Spinal cord (tissue), 10 donors: ENCODE measurements around the gene MSMB. TPM values are rescaled to one million over a fixed set of nuclear protein-coding genes. Genes with fewer than 3 reads are reported as not detected.

Experiments
- DNase-seq, 6 donors: peaks; one replicate each; pipeline versions ENCODE4 v3.0.0 to v3.0.0-alpha.2; 2013 to 2015; ENCODE audit warnings: low spot score in 6 of 6, low read depth in 4 of 6
- H3K27ac ChIP-seq: one replicate; pipeline ENCODE4 v1.5.1; 2013; ENCODE audit warnings: low read depth, low read length, control low read depth
- H3K27me3 ChIP-seq: one replicate; pipeline ENCODE4 v1.6.1; 2013; ENCODE audit warnings: low read length; ENCODE audit not compliant: control insufficient read depth, insufficient read depth
- H3K36me3 ChIP-seq: one replicate; pipeline ENCODE4 v1.6.1; 2013; ENCODE audit warnings: low read length; ENCODE audit not compliant: control insufficient read depth, insufficient read depth
- H3K4me1 ChIP-seq: one replicate; pipeline ENCODE4 v1.6.1; 2013; ENCODE audit warnings: low read length; ENCODE audit not compliant: control insufficient read depth, insufficient read depth
- H3K4me3 ChIP-seq: one replicate; pipeline ENCODE4 v1.5.1; 2013; ENCODE audit warnings: low read depth, low read length, control low read depth
- H3K9me3 ChIP-seq: one replicate; pipeline ENCODE4 v1.6.1; 2013; ENCODE audit warnings: low read length; ENCODE audit not compliant: control insufficient read depth, insufficient read depth
- WGBS: methylation state at CpG from one replicate; pipeline ENCODE4 v1.1.5; 2013; ENCODE audit warnings: missing lambda C conversion rate; ENCODE audit not compliant: insufficient coverage; 5-methylcytosine and 5-hydroxymethylcytosine counted together
- polyA plus RNA-seq, 2 donors: library from polyadenylated mRNA; unstranded; fragments of 120-200 nt; gene quantifications; one replicate each; pipeline ENCODE4 v1.2.1, GENCODE V29; 2013; ENCODE audit not compliant: insufficient read length in 2 of 2
- total RNA-seq, 2 donors: library from RNA; depleted of rRNA in 1 of 2; stranded (reverse); fragments of 120-200 nt in 1 of 2; fragments of >200 nt in 1 of 2; gene quantifications; one replicate each; pipeline versions ENCODE4 v1.2.3 to v1.2.4, GENCODE V29; 2013 to 2014
- donor health status: healthy.

The MSMB gene
- total and polyA plus RNA-seq, 4 donors: not detected

DNA sequence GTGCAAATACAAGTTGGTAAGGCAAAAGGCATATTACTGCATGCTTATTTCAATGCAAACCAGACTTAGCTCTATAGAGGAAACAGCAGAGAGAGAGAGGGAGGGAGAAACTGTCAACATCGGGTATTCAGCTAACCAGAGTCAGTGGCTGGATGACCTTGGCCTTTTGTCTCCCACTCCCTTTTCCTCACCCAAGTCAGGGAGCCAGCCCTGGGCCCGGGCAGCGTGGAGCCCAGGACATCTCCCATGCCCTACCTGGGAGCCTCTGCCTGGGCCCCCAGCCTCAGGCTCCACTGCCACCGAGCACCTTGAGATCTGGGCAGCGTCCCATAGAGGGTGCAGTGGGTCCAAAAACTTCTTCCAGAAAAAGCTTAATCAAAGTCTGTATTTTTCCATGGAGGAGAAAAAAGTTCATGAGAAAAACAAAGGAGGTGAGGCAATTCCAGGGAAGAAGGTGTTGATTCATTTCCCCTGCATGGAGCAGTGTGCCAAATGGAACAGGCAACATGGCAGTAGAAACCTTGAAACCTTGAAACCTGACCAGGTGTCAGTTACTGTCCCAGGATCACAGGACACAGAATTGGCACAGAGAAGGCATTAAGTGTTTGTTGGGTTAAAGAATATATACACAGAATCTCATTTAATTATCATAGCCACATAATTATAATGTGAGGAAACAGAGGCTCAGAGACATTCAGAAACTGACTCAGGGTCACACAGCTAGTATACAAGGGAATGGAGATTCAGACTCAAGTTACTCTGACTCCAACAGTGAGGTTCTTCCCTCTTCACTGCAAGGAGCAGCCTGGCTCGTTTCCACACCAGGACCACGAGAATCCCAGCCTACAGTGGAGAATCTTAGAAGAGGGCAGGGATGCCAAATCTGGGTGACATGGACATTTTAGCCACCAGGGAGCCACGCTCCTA is 9.9 kb downstream of the MSMB start:
- Histone ChIP-seq H3K9me3 (no peaks in the 10 kb centered on the region), H3K27ac (no peak overlapping the region), H3K4me1 (no peaks in the 10 kb centered on the region), H3K36me3 (no peaks in the 10 kb centered on the region), H3K4me3 (no peak overlapping the region), H3K27me3 (no peaks in the 10 kb centered on the region)
- no peak for DNase-seq
- 67% methylated on average over 4 of the region's 8 CpGs for WGBS

GRCh38 chr10:46033602-46034011 is 12.5 kb downstream of the MSMB start:
- Histone ChIP-seq H3K36me3 (no peaks in the 10 kb centered on the region), H3K27me3 (no peaks in the 10 kb centered on the region), H3K9me3 (no peaks in the 10 kb centered on the region), H3K4me3 (no peak overlapping the region), H3K27ac (no peak overlapping the region), H3K4me1 (peaks cover 7% of the 10 kb centered on the region)
- DNase-seq: no peak

GRCh38 chr10:46031648-46032532 is 14.2 kb downstream of the MSMB start:
- Histone ChIP-seq H3K27ac (no peak overlapping the region), H3K4me3 (no peak overlapping the region), H3K27me3 (no peaks in the 10 kb centered on the region), H3K4me1 (peaks cover 7% of the 10 kb centered on the region), H3K36me3 (peaks cover 2% of the 10 kb centered on the region), H3K9me3 (no peaks in the 10 kb centered on the region)
- no peak for DNase-seq
- WGBS: 100% methylated on average over 3 of the region's 6 CpGs

GRCh38 chr10:46030091-46030937 is 15.8 kb downstream of the MSMB start, which contains the start of gene NCOA4:
Gene NCOA4, minus strand, starts transcription at chr10:46030623. Its CDS starts 13,943 bp downstream, at chr10:46016680.
- peaks cover 7% of the 10 kb centered on the region for H3K4me1 ChIP-seq
- peak; percentile 96 to 99 (median 98) for DNase-seq
- no peaks in the 10 kb centered on the region for H3K9me3 ChIP-seq
- H3K36me3 ChIP-seq: peaks cover 3% of the 10 kb centered on the region
- H3K27me3 ChIP-seq: no peaks in the 10 kb centered on the region
- H3K27ac ChIP-seq: peak within 1 kb of the TSS; percentile 88
- H3K4me3 ChIP-seq: peak within 1 kb of the TSS; percentile 91
- WGBS: 0% methylated on average over 53 of the region's 59 CpGs

GRCh38 chr10:46029461-46030030 is 16.5 kb downstream of the MSMB start:
- WGBS: 25% methylated on average over 2 of the region's 6 CpGs
- Histone ChIP-seq H3K4me3 (peak overlapping the region; percentile 91), H3K9me3 (no peaks in the 10 kb centered on the region), H3K27me3 (no peaks in the 10 kb centered on the region), H3K4me1 (peaks cover 7% of the 10 kb centered on the region), H3K36me3 (peaks cover 3% of the 10 kb centered on the region), H3K27ac (no peak overlapping the region)
- no peak for DNase-seq

DNA sequence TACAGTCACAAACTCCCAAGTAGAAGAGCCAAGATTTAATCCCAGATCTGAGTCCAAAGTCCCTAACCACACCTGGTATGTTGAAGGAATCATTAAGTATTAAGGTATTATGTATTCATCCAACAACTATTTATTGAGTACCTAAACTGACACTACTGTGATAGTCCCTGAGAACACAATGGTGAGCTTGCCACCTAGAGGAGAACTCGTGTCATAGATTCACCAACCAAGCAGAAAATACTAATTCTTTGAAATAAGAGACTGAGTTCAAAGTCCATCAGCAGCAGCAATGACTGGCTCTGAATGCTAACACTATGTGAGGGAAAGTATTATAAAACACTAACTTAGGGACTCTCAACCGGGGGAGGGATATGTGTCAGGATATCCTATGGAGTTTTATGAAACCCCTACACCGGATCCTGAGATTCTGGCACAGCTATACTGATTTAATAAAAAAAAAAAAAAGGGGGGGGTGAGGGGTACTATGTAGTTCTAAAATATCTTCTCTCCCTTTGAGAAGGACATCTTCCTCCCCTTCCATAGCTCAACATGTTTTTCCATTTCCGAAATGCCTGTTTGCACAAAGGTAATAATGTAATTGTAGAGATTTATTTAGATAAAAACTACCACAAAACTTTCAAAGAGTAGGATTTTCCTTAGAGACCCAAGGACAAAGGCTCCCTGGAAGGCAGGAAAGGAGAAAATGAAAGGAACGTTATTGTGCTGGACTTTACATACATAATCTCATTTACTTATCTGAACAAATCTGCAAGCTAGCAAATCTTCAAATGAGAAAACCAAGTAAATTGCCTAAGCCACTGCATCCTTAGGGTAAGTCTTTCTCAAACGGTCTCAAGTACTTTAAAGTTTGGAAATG is 17.2 kb downstream of the MSMB start:
- no peaks in the 10 kb centered on the region for H3K9me3 ChIP-seq
- H3K4me3 ChIP-seq: peak overlapping the region; percentile 91
- WGBS: no CpG with 5 or more reads among the region's 6 CpGs
- no peaks in the 10 kb centered on the region for H3K27me3 ChIP-seq
- H3K36me3 ChIP-seq: peaks cover 3% of the 10 kb centered on the region
- peaks cover 7% of the 10 kb centered on the region for H3K4me1 ChIP-seq
- DNase-seq: peak in 2 of 6 donors; percentile 44 to 67
- no peak overlapping the region for H3K27ac ChIP-seq

DNA sequence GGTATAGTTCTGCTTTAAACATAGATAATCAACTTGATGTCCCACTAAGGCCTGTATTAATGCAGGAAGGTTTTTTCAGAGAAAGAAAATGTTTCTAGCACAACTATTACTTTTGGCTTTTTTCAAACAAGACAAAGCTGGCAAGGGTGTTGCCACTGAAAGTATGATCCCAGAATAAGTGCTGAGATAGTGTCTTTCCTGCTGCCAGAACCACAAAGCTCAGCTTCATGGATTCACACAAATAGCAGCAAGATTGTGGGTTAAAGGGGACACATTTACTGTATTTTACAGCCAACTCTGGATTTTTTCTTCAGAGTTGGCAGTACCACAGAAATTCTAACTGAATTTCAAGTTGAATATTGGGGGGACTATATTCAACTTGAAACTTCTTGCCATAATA is 20.0 kb downstream of the MSMB start:
- Histone ChIP-seq H3K4me1 (peaks cover 15% of the 10 kb centered on the region), H3K27me3 (no peaks in the 10 kb centered on the region), H3K36me3 (peaks cover 3% of the 10 kb centered on the region), H3K9me3 (no peaks in the 10 kb centered on the region), H3K27ac (no peak overlapping the region), H3K4me3 (no peak overlapping the region)
- DNase-seq: no peak

- H3K27me3 ChIP-seq: no peaks in the 10 kb centered on the region
- H3K4me3 ChIP-seq: no peak overlapping the region
- no peaks in the 10 kb centered on the region for H3K9me3 ChIP-seq
- H3K27ac ChIP-seq: no peak overlapping the region
- no CpG with 5 or more reads among the region's 2 CpGs for WGBS
- no peak for DNase-seq
- peaks cover 8% of the 10 kb centered on the region for H3K4me1 ChIP-seq
- peaks cover 3% of the 10 kb centered on the region for H3K36me3 ChIP-seq
These were observed 20.7 kb downstream of the MSMB start for GRCh38 chr10:46025406-46025805.
